B cell (primary cell): ENCODE results near the gene TRIO. TPM values are rescaled to one million over a fixed set of nuclear protein-coding genes. Genes with fewer than 3 reads are reported as not detected.
"Not testable (repeated sequence)": the region's sequence is repeated elsewhere in the genome, so short reads cannot be mapped to it uniquely, and the experiment has no call there.

ENCODE experiments used
- ATAC-seq: fragments of 200-7000 bp; cut with Tn5 transposase; one replicate; pipeline ENCODE4 v1.10.0; 2021; ENCODE audit warnings: low read depth, mild to moderate bottlenecking, moderate number of reproducible peaks, moderate library complexity
- CTCF ChIA-PET: fragments of 350-600 bp; sonication (Branson Sonifier 250); formaldehyde crosslinking; loops from one replicate; lab custom pipeline; 2021; ENCODE audit warnings: antibody characterized with exemption, inconsistent platforms; lab: Charles Lee
- POLR2A ChIA-PET: fragments of 350-600 bp; sonication (Branson Sonifier 250); formaldehyde crosslinking; loops from one replicate; lab custom pipeline; 2021; ENCODE audit warnings: antibody characterized with exemption; lab: Charles Lee
- DNase-seq: peaks from one replicate; pipeline ENCODE4 v3.0.0; 2013
- H2AFZ ChIP-seq: 2 replicates; pipeline ENCODE4 v1.6.1; 2012; ENCODE audit warnings: mild to moderate bottlenecking, low read depth, low read length; ENCODE audit not compliant: insufficient read depth, poor library complexity, severe bottlenecking
- H3K27ac ChIP-seq, 2 donors: 1 replicate in 1 of 2; 2 replicates in 1 of 2; pipeline ENCODE4 v1.5.1; 2012 to 2013; ENCODE audit warnings: low read length in 2 of 2, mild to moderate bottlenecking in 2 of 2, moderate library complexity in 1 of 2
- H3K27me3 ChIP-seq, 4 experiments: fragments of 200-600 bp in 1 of 4; sonication (generic) in 1 of 4; replicated peaks in 1 of 4; 1 replicate in 2 of 4; 2 replicates in 2 of 4; pipeline versions ENCODE4 v1.6.1 to v1.7.0; 2013 to 2016; ENCODE audit warnings: low read length in 3 of 4, mild to moderate bottlenecking in 2 of 4, mixed read lengths in 1 of 4, moderate library complexity in 1 of 4; ENCODE audit not compliant: insufficient read depth in 4 of 4, control insufficient read depth in 3 of 4; ENCODE audit errors: control extremely low read depth in 1 of 4
- H3K36me3 ChIP-seq, 2 experiments: replicated peaks in 1 of 2; 1 replicate in 1 of 2; 2 replicates in 1 of 2; pipeline versions ENCODE4 v1.6.1 to v1.7.1; 2013; ENCODE audit warnings: low read length in 1 of 2; ENCODE audit not compliant: insufficient read depth in 2 of 2, control insufficient read depth in 1 of 2; ENCODE audit errors: control extremely low read depth in 1 of 2, extremely low read depth in 1 of 2
- H3K4me1 ChIP-seq, 2 donors: fragments of 200-600 bp in 1 of 2; sonication (generic) in 1 of 2; 1 replicate in 1 of 2; 2 replicates in 1 of 2; pipeline versions ENCODE4 v1.5.1 to v1.6.1; 2013 to 2017; ENCODE audit warnings: low read length in 2 of 2; ENCODE audit not compliant: control insufficient read depth in 2 of 2, insufficient read depth in 2 of 2
- H3K4me2 ChIP-seq: replicated peaks from 2 replicates; pipeline ENCODE3; 2012; ENCODE audit warnings: mild to moderate bottlenecking, low read depth, low read length; ENCODE audit not compliant: poor library complexity, severe bottlenecking
- H3K4me3 ChIP-seq, 5 experiments: fragments of 200-600 bp in 1 of 5; sonication (generic) in 1 of 5; 1 replicate in 3 of 5; 2 replicates in 2 of 5; pipeline versions ENCODE4 v1.5.1 to v1.7.0; 2011 to 2016; ENCODE audit warnings: low read length in 4 of 5, mild to moderate bottlenecking in 4 of 5, low read depth in 2 of 5, control low read depth in 1 of 5, moderate library complexity in 1 of 5; ENCODE audit not compliant: insufficient read depth in 1 of 5; ENCODE audit errors: control extremely low read depth in 1 of 5, extremely low read depth in 1 of 5
- H3K79me2 ChIP-seq: fragments of 200-600 bp; sonication (generic); one replicate; pipeline ENCODE4 v1.6.0; 2016; ENCODE audit warnings: low read length; ENCODE audit not compliant: control insufficient read depth, insufficient read depth
- H3K9ac ChIP-seq: fragments of 200-600 bp; sonication (generic); 2 replicates; pipeline ENCODE4 v1.6.1; 2017; ENCODE audit warnings: mild to moderate bottlenecking, low read length, moderate library complexity
- H3K9me3 ChIP-seq, 3 donors: one replicate each; pipeline versions ENCODE4 v1.6.1 to v1.7.1; 2013; ENCODE audit warnings: low read length in 2 of 3; ENCODE audit not compliant: control insufficient read depth in 2 of 3, insufficient read depth in 1 of 3; ENCODE audit errors: control extremely low read depth in 1 of 3
- H4K20me1 ChIP-seq: 2 replicates; pipeline ENCODE4 v1.6.0; 2012; ENCODE audit warnings: mild to moderate bottlenecking, low read length; ENCODE audit not compliant: insufficient read depth, control insufficient read depth, poor library complexity, severe bottlenecking
- H3K27ac Mint-ChIP-seq: one replicate; pipeline ENCODE4 v1.8.0; 2021; ENCODE audit warnings: mixed read lengths
- H3K27me3 Mint-ChIP-seq: one replicate; pipeline ENCODE4 v1.8.0; 2021; ENCODE audit warnings: mixed read lengths
- H3K4me1 Mint-ChIP-seq: one replicate; pipeline ENCODE4 v1.8.0; 2021; ENCODE audit warnings: mixed read lengths
- H3K4me3 Mint-ChIP-seq: one replicate; pipeline ENCODE4 v1.8.0; 2021; ENCODE audit warnings: mixed read lengths
- H3K9me3 Mint-ChIP-seq: one replicate; pipeline ENCODE4 v1.8.0; 2022; ENCODE audit warnings: mixed read lengths; ENCODE audit not compliant: insufficient read depth
- EZH2 ChIP-seq: IDR thresholded peaks from 2 replicates; pipeline ENCODE4 v1.6.1; 2012; ENCODE audit warnings: borderline replicate concordance, low read depth, mild to moderate bottlenecking, moderate library complexity, low read length; ENCODE audit not compliant: insufficient read depth, poor library complexity, severe bottlenecking
- WGBS: methylation state at CpG from one replicate; pipeline ENCODE4 v1.1.5; 2013; ENCODE audit warnings: missing lambda C conversion rate; ENCODE audit not compliant: insufficient coverage; 5-methylcytosine and 5-hydroxymethylcytosine counted together
- intact Hi-C: fragments of 100-400 bp; cut with micrococcal nuclease; formaldehyde crosslinking; loops from one replicate; pipeline ENCODE4 v1.10.0; 2022
- polyA plus RNA-seq: library from polyadenylated mRNA; depleted of rRNA; stranded (reverse); fragments of >200 nt; gene quantifications from 2 replicates; pipeline ENCODE4 v1.2.3, GENCODE V29; 2012
- total RNA-seq, 2 donors: library from RNA; stranded (reverse); fragments of 120-200 nt in 1 of 2; gene quantifications; 1 replicate in 1 of 2; 2 replicates in 1 of 2; pipeline versions ENCODE4 v1.2.3 to v1.2.4, GENCODE V29; 2013 to 2022
- TF ChIP-seq, protein P1 (sequence below): fragments of 200-600 bp; IDR thresholded peaks from one replicate; pipeline ENCODE4 v1.8.0; 2022; ENCODE audit warnings: antibody characterized with exemption, mild to moderate bottlenecking

Gene TRIO
- total and polyA plus RNA-seq, 2 donors (not counting 1 experiment from before 2014, with no cell fraction given) = 90.5 to 479 TPM

DNA sequence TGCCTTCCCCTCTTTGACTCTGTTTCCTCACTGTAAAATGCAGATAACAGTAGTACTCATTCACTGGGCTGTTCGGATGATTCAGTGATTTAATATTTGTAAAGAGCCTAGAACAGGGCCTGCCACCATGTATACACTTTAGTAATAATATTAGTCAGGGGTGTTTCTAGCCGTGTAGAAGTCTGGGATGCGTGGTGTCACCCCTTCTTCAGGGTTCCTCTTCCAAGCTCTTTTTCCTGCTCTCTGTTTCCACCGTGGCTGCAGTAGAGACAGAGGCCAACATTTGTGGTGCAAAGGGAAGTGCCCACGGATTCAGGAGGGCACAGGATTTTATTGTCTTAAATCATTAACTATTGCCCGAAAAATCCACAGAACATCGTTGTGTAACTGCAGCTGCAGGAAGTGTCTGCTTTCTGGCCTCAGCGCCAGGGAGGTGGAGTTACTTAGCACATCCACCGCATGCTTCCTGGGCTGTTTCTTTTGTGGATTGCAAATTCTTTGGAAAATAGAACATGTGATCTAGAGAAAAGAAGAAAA lies 61.7 kb downstream of the TRIO start:
- Mint-ChIP-seq H3K27me3 (no peaks in the 10 kb centered on the region), H3K4me3 (peak overlapping the region; percentile 78), H3K4me1 (peaks cover 79% of the 10 kb centered on the region), H3K9me3 (no peaks in the 10 kb centered on the region), H3K27ac (peak overlapping the region; percentile 86)
- TF ChIP-seq, protein P1, sequence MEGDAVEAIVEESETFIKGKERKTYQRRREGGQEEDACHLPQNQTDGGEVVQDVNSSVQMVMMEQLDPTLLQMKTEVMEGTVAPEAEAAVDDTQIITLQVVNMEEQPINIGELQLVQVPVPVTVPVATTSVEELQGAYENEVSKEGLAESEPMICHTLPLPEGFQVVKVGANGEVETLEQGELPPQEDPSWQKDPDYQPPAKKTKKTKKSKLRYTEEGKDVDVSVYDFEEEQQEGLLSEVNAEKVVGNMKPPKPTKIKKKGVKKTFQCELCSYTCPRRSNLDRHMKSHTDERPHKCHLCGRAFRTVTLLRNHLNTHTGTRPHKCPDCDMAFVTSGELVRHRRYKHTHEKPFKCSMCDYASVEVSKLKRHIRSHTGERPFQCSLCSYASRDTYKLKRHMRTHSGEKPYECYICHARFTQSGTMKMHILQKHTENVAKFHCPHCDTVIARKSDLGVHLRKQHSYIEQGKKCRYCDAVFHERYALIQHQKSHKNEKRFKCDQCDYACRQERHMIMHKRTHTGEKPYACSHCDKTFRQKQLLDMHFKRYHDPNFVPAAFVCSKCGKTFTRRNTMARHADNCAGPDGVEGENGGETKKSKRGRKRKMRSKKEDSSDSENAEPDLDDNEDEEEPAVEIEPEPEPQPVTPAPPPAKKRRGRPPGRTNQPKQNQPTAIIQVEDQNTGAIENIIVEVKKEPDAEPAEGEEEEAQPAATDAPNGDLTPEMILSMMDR = no peak
- no peak for TF ChIP-seq EZH2
- intact Hi-C loops = loop anchor here (2.0 kb wide), 1 partner anchor 14 kb away; no protein-coding TSS in a partner anchor
- H3K4me3 ChIP-seq = peak overlapping the region in 2 of 5 experiments; percentile 12 to 25
- 50% methylated on average over 1 of the region's 9 CpGs for WGBS
- peak overlapping the region; percentile 2 for H2AFZ ChIP-seq
- no peaks in the 10 kb centered on the region for H3K36me3 ChIP-seq
- ChIA-PET POLR2A (interaction anchor here (1.0 to 1.2 kb wide), 3 partner anchors 30 to 60 kb away, joined by 3 read pairs; no protein-coding TSS in a partner anchor), CTCF (interaction anchor here (0.7 to 2.0 kb wide), 4 partner anchors 50 to 96 kb away, joined by 3 to 5 read pairs (median 4); no protein-coding TSS in a partner anchor)
- no peaks in the 10 kb centered on the region for H3K9me3 ChIP-seq
- no peak for DNase-seq
- H3K79me2 ChIP-seq = peaks cover 88% of the 10 kb centered on the region
- H3K27me3 ChIP-seq = no peaks in the 10 kb centered on the region
- H3K4me1 ChIP-seq = peaks cover 65 to 72% of the 10 kb centered on the region in 2 donors
- peaks cover 19% of the 10 kb centered on the region for H4K20me1 ChIP-seq
- ATAC-seq = no peak
- H3K4me2 ChIP-seq = peak overlapping the region; percentile 59
- peak overlapping the region; percentile 21 for H3K9ac ChIP-seq
- H3K27ac ChIP-seq = peak overlapping the region; percentile 15 to 63

DNA sequence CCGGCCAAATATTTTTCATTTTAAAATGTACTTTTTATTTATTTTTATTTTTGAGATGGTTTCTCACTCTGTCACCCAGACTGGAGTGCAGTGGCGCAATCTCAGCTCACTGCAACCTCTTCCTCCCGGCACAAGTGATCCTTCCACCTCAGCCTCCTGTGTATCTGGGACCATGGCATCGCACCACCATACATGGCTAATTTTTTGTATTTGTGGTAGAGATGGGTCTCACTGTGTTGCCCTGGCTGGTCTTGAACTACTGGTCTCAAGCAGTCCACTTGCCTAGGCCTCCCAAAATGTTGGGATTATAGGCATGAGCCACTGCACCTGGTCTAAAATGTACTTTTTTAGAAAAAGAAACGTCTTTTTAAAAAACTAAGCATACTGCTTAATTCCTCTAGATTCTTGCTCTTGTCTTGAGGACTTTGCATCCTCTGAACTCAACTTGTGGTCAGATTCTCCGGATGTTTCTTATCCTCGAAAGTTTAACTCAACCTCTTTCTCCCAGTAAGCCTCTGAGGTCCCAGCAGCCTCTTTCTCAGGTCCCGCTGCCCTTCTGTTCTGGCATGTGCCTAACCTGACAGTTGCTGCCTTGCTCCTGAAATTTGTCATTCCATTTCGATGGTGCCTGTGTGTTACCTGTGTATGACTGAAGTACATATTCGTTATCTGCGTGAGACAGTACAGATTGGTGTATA lies 63.0 kb downstream of the TRIO start:
- no peaks in the 10 kb centered on the region for H3K36me3 ChIP-seq
- no peaks in the 10 kb centered on the region for H3K27me3 Mint-ChIP-seq
- H3K9ac ChIP-seq = no peak overlapping the region
- WGBS = 61% methylated on average over 3 of the region's 11 CpGs
- peaks cover 10% of the 10 kb centered on the region for H4K20me1 ChIP-seq
- no peak overlapping the region for H2AFZ ChIP-seq
- H3K4me1 ChIP-seq = peaks cover 74 to 84% of the 10 kb centered on the region in 2 donors
- DNase-seq = no peak
- no peak overlapping the region for H3K4me3 ChIP-seq
- TF ChIP-seq, protein P1 = no peak
- no peak for TF ChIP-seq EZH2
- peak overlapping the region; percentile 61 for H3K4me3 Mint-ChIP-seq
- H3K27ac Mint-ChIP-seq = peak overlapping the region; percentile 82
- intact Hi-C loops = no loop called here
- H3K9me3 ChIP-seq = no peaks in the 10 kb centered on the region
- no peaks in the 10 kb centered on the region for H3K27me3 ChIP-seq
- no peak for ATAC-seq
- no peak overlapping the region for H3K4me2 ChIP-seq
- ChIA-PET POLR2A (no interaction called here), CTCF (no interaction called here)
- peak overlapping the region in 1 of 2 donors; percentile 94 for H3K27ac ChIP-seq
- H3K4me1 Mint-ChIP-seq = peaks cover 85% of the 10 kb centered on the region
- no peaks in the 10 kb centered on the region for H3K9me3 Mint-ChIP-seq
- peaks cover 91% of the 10 kb centered on the region for H3K79me2 ChIP-seq

DNA sequence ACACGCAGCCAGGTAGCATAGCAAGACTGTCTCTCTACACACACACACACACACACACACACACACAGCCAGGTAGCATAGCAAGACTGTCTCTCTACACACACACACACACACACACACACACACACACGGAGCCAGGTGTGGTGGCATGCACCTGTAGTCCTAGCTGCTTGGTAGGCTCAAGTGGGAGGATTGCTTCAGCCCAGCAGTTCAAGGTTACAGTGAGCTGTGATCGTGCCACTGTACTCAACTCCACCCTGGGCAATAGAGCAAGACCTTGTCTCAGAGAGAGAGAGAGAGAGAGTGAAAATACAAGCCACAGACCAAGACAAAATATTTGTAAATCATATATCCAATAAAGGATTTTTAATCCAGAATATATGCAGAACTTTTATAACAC lies 64.3 kb downstream of the TRIO start:
- H3K4me2 ChIP-seq = peak overlapping the region; percentile 41
- Mint-ChIP-seq H3K4me3 (peak overlapping the region; percentile 74), H3K27ac (peak overlapping the region; percentile 93), H3K4me1 (peaks cover 86% of the 10 kb centered on the region)
- ChIA-PET CTCF (interaction anchor here (0.5 to 3.4 kb wide), 7 partner anchors 26 to 99 kb away, joined by 3 to 17 read pairs (median 3); no protein-coding TSS in a partner anchor), POLR2A (interaction anchor here (0.6 to 0.9 kb wide), 4 partner anchors 13 to 42 kb away, joined by 3 to 4 read pairs (median 3); no protein-coding TSS in a partner anchor)
- H3K4me3 ChIP-seq, H2AFZ ChIP-seq, H3K27me3 Mint-ChIP-seq, H3K27me3 ChIP-seq, H3K36me3 ChIP-seq, H4K20me1 ChIP-seq, H3K9me3 ChIP-seq, H3K9me3 Mint-ChIP-seq, intact Hi-C loops, H3K9ac ChIP-seq: not testable (repeated sequence)
- no CpG with 5 or more reads among the region's 3 CpGs for WGBS
- peaks cover 79 to 89% of the 10 kb centered on the region in 2 donors for H3K4me1 ChIP-seq
- peak overlapping the region; percentile 80 to 94 for H3K27ac ChIP-seq
- DNase-seq (peak; percentile 59), ATAC-seq (peak; percentile 44)
- peaks cover 97% of the 10 kb centered on the region for H3K79me2 ChIP-seq
